OCI-LY7 (cell line): ENCODE results near the gene SEPHS2.

Source experiments
- EZH2phosphoT487 ChIP-seq: fragments of 200-600 bp; sonication (generic); IDR thresholded peaks from 2 replicates; pipeline ENCODE4 v1.6.1; 2018; ENCODE audit warnings: low read depth, borderline replicate concordance, mild to moderate bottlenecking, mixed run types, antibody characterized with exemption, low read length, moderate library complexity, mixed read lengths
- TF ChIP-seq, protein P1 (sequence below): fragments of 200-600 bp; sonication (generic); conservative IDR thresholded peaks from 2 replicates; pipeline ENCODE4 v1.5.1; 2014; ENCODE audit warnings: mild to moderate bottlenecking, antibody characterized with exemption, low read length, moderate library complexity, mixed read lengths

DNA sequence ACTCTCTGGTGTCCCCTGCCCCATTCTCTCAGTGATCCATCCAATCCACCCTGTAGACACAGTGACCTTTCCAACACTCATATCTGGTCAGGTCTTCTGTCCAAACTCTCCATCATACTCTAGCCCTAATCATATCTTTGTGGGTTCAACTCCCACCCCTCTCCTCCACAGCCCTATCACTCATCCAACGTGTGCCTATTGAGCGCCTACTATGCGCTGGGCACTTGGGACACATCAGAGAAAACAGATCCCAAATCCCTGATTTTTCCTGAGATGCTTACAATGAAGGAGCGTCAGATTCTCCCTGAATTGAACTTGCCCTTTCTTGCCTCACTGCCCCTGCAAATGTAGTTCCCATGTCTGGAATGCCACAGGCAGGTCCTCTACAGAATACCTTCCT is 17.6 kb downstream of the SEPHS2 start:
- TF ChIP-seq, protein P1, sequence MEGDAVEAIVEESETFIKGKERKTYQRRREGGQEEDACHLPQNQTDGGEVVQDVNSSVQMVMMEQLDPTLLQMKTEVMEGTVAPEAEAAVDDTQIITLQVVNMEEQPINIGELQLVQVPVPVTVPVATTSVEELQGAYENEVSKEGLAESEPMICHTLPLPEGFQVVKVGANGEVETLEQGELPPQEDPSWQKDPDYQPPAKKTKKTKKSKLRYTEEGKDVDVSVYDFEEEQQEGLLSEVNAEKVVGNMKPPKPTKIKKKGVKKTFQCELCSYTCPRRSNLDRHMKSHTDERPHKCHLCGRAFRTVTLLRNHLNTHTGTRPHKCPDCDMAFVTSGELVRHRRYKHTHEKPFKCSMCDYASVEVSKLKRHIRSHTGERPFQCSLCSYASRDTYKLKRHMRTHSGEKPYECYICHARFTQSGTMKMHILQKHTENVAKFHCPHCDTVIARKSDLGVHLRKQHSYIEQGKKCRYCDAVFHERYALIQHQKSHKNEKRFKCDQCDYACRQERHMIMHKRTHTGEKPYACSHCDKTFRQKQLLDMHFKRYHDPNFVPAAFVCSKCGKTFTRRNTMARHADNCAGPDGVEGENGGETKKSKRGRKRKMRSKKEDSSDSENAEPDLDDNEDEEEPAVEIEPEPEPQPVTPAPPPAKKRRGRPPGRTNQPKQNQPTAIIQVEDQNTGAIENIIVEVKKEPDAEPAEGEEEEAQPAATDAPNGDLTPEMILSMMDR: no peak
- no peak for TF ChIP-seq EZH2phosphoT487
